GM12875 (cell line): ENCODE results near the gene FBXW7.

Experiments used
- H3K4me3 ChIP-seq: one replicate; pipeline ENCODE4 v1.5.1; 2011; ENCODE audit warnings: low read depth, low read length, control low read depth
- CTCF ChIP-seq: IDR thresholded peaks from 2 replicates; pipeline ENCODE4 v1.5.1; 2011; ENCODE audit warnings: low read depth, mild to moderate bottlenecking, control low read depth, inconsistent platforms, low read length, moderate library complexity, borderline replicate concordance; ENCODE audit not compliant: insufficient read depth

The FBXW7 gene

GRCh38 chr4:152339576-152339975, 196.3 kb downstream of the FBXW7 start:
- no peak for TF ChIP-seq CTCF
- no peak overlapping the region for H3K4me3 ChIP-seq

GRCh38 chr4:152334931-152335330, 201.0 kb downstream of the FBXW7 start:
- TF ChIP-seq CTCF: no peak
- no peak overlapping the region for H3K4me3 ChIP-seq

- TF ChIP-seq CTCF: no peak
These were observed 204.8 kb downstream of the FBXW7 start for GRCh38 chr4:152331042-152331441.

GRCh38 chr4:152328582-152328981, 207.3 kb downstream of the FBXW7 start:
- no peak overlapping the region for H3K4me3 ChIP-seq
- no peak for TF ChIP-seq CTCF

More at GRCh38 chr4:152331042-152331441, 204.8 kb downstream of the FBXW7 start:
- H3K4me3 ChIP-seq: no peak overlapping the region

- no peak overlapping the region for H3K4me3 ChIP-seq
- TF ChIP-seq CTCF: no peak
These were observed 208.1 kb downstream of the FBXW7 start for GRCh38 chr4:152327606-152328453.

- TF ChIP-seq CTCF: no peak
These were observed 210.1 kb downstream of the FBXW7 start for GRCh38 chr4:152325831-152326230.

GRCh38 chr4:152323221-152323620, 212.7 kb downstream of the FBXW7 start:
- no peak overlapping the region for H3K4me3 ChIP-seq
- no peak for TF ChIP-seq CTCF

More at GRCh38 chr4:152325831-152326230, 210.1 kb downstream of the FBXW7 start:
- no peak overlapping the region for H3K4me3 ChIP-seq
